Keratinocyte (primary cell): Measurements from ENCODE around the gene ABO. TPM values are rescaled to one million over a fixed set of nuclear protein-coding genes. Genes with fewer than 3 reads are reported as not detected.

Experiments used
- DNase-seq: peaks from one replicate; pipeline ENCODE4 v3.0.0-alpha.2; 2011; ENCODE audit warnings: low read depth, missing footprints, low spot score
- FAIRE-seq: peaks from 2 replicates; lab custom pipeline; 2011; peaks lifted over from hg19 to GRCh38; lab: Jason Lieb, UNC
- H2AFZ ChIP-seq: 2 replicates; pipeline ENCODE4 v1.6.0; 2012; ENCODE audit warnings: low read length, control low read depth, inconsistent platforms; ENCODE audit not compliant: control insufficient read depth
- H3K27ac ChIP-seq: 2 replicates; pipeline ENCODE4 v1.5.1; 2011; ENCODE audit warnings: low read length; ENCODE audit not compliant: control insufficient read depth, insufficient read depth
- H3K27me3 ChIP-seq: 3 replicates; pipeline ENCODE4 v1.6.0; 2011; ENCODE audit warnings: low read length; ENCODE audit not compliant: control insufficient read depth, insufficient read depth; ENCODE audit errors: extremely low read depth
- H3K36me3 ChIP-seq, 2 experiments: 2 replicates in 1 of 2; 3 replicates in 1 of 2; pipeline ENCODE4 v1.5.1; 2011; ENCODE audit warnings: low read length in 2 of 2, mild to moderate bottlenecking in 1 of 2; ENCODE audit not compliant: control insufficient read depth in 2 of 2, insufficient read depth in 2 of 2; ENCODE audit errors: extremely low read depth in 1 of 2
- H3K4me1 ChIP-seq: 3 replicates; pipeline ENCODE4 v1.5.1; 2011; ENCODE audit warnings: low read length; ENCODE audit not compliant: control insufficient read depth, insufficient read depth; ENCODE audit errors: extremely low read depth
- H3K4me2 ChIP-seq: 3 replicates; pipeline ENCODE4 v1.6.0; 2011; ENCODE audit warnings: low read depth, low read length; ENCODE audit not compliant: control insufficient read depth, insufficient read depth; ENCODE audit errors: extremely low read depth
- H3K4me3 ChIP-seq, 3 experiments: fragments of 200-600 bp in 1 of 3; sonication (generic) in 1 of 3; 2 replicates in 2 of 3; 3 replicates in 1 of 3; pipeline ENCODE4 v1.5.1; 2011 to 2016; ENCODE audit warnings: low read length in 3 of 3, mild to moderate bottlenecking in 3 of 3, control low read depth in 2 of 3, inconsistent platforms in 1 of 3, low read depth in 1 of 3, mixed read lengths in 1 of 3, mixed run types in 1 of 3, moderate library complexity in 1 of 3; ENCODE audit not compliant: control insufficient read depth in 2 of 3, insufficient read depth in 2 of 3; ENCODE audit errors: extremely low read depth in 1 of 3
- H3K79me2 ChIP-seq: 2 replicates; pipeline ENCODE4 v1.6.0; 2012; ENCODE audit warnings: low read length; ENCODE audit not compliant: control insufficient read depth, insufficient read depth
- H3K9ac ChIP-seq: 3 replicates; pipeline ENCODE4 v1.6.0; 2011; ENCODE audit warnings: low read length; ENCODE audit not compliant: control insufficient read depth, insufficient read depth; ENCODE audit errors: extremely low read depth
- H3K9me1 ChIP-seq: 3 replicates; pipeline ENCODE4 v1.6.0; 2011; ENCODE audit warnings: low read length; ENCODE audit not compliant: control insufficient read depth, insufficient read depth; ENCODE audit errors: extremely low read depth
- H3K9me3 ChIP-seq: 2 replicates; pipeline ENCODE4 v1.5.1; 2012; ENCODE audit warnings: low read depth, low read length; ENCODE audit not compliant: control insufficient read depth
- H4K20me1 ChIP-seq: 3 replicates; pipeline ENCODE4 v1.6.0; 2011; ENCODE audit warnings: low read length; ENCODE audit not compliant: control insufficient read depth, insufficient read depth; ENCODE audit errors: extremely low read depth
- CTCF ChIP-seq, 3 experiments: IDR thresholded peaks in 1 of 3; conservative IDR thresholded peaks in 1 of 3; optimal IDR thresholded peaks in 1 of 3; 2 replicates in 2 of 3; 3 replicates in 1 of 3; pipeline versions ENCODE3 to v1.5.1; 2011; ENCODE audit warnings: low read length in 3 of 3, mild to moderate bottlenecking in 3 of 3, moderate library complexity in 2 of 3, control low read depth in 1 of 3, inconsistent platforms in 1 of 3; ENCODE audit not compliant: insufficient read depth in 2 of 3; ENCODE audit errors: extremely low read depth in 1 of 3
- EZH2 ChIP-seq: IDR thresholded peaks from one replicate; pipeline ENCODE4 v1.6.1; 2012; ENCODE audit warnings: inconsistent platforms, mild to moderate bottlenecking, low read length, moderate library complexity
- dilution Hi-C: fragments of 300-500 bp; cut with MboI; formaldehyde crosslinking; loops from one replicate; pipeline ENCODE4 v1.7.0; 2020; ENCODE audit warnings: low sequenced_read_pairs; ENCODE audit not compliant: extremely low pct_ligation_motif_present
- polyA plus RNA-seq, 5 experiments: library from polyadenylated mRNA; depleted of rRNA in 3 of 5; stranded (reverse) in 3 of 5; stranded (forward) in 1 of 5; unstranded in 1 of 5; fragments of >200 nt; gene quantifications; 1 replicate in 1 of 5; 2 replicates in 3 of 5; 3 replicates in 1 of 5; pipeline versions ENCODE4 v1.2.1 to v1.2.3, GENCODE V29; 2011 to 2012; ENCODE audit warnings: missing spikeins in 2 of 5, low read depth in 1 of 5, low replicate concordance in 1 of 5

ABO gene
- polyA plus RNA-seq, 1 donor (not counting 4 experiments of a cell fraction or from before 2014, with no cell fraction given) = not detected

GRCh38 chr9:133304477-133305377 is 29.7 kb upstream of the ABO start:
- H3K9ac ChIP-seq = no peak overlapping the region
- no peak overlapping the region for H3K27ac ChIP-seq
- FAIRE-seq (no peak), DNase-seq (no peak)
- no peaks in the 10 kb centered on the region for H4K20me1 ChIP-seq
- no peaks in the 10 kb centered on the region for H3K4me1 ChIP-seq
- TF ChIP-seq EZH2 (no peak), CTCF (optimal IDR thresholded peaks at IDR 0.05 in 1 of 3, IDR thresholded peaks at IDR 0.05 in 1 of 3, conservative IDR thresholded peaks at IDR 0.05 in 1 of 3; ENCODE audit: extremely low read depth in 1 of 3, insufficient read depth in 2 of 3, low read length in 3 of 3) (no peak)
- H3K79me2 ChIP-seq = no peaks in the 10 kb centered on the region
- H2AFZ ChIP-seq = no peak overlapping the region
- H3K27me3 ChIP-seq = peaks cover 4% of the 10 kb centered on the region
- H3K4me2 ChIP-seq = no peak overlapping the region
- dilution Hi-C loops = no loop called here
- H3K4me3 ChIP-seq = no peak overlapping the region
- no peaks in the 10 kb centered on the region for H3K9me1 ChIP-seq
- no peaks in the 10 kb centered on the region for H3K36me3 ChIP-seq
- H3K9me3 ChIP-seq = no peaks in the 10 kb centered on the region

- no peak overlapping the region for H3K4me2 ChIP-seq
- dilution Hi-C loops = no loop called here
- no peaks in the 10 kb centered on the region for H3K79me2 ChIP-seq
- no peak overlapping the region for H3K27ac ChIP-seq
- peaks cover 8% of the 10 kb centered on the region for H3K27me3 ChIP-seq
- DNase-seq = no peak
- no peaks in the 10 kb centered on the region for H4K20me1 ChIP-seq
- TF ChIP-seq CTCF (optimal IDR thresholded peaks at IDR 0.05 in 1 of 3, IDR thresholded peaks at IDR 0.05 in 1 of 3, conservative IDR thresholded peaks at IDR 0.05 in 1 of 3; ENCODE audit: extremely low read depth in 1 of 3, insufficient read depth in 2 of 3, low read length in 3 of 3) (no peak), EZH2 (no peak)
- no peak for FAIRE-seq
- H3K4me1 ChIP-seq = no peaks in the 10 kb centered on the region
- H2AFZ ChIP-seq = no peak overlapping the region
- no peaks in the 10 kb centered on the region for H3K36me3 ChIP-seq
- H3K9me3 ChIP-seq = no peaks in the 10 kb centered on the region
- no peak overlapping the region for H3K4me3 ChIP-seq
- no peak overlapping the region for H3K9ac ChIP-seq
- H3K9me1 ChIP-seq = no peaks in the 10 kb centered on the region
Observed at GRCh38 chr9:133304158-133304470, 29.1 kb upstream of the ABO start.
